NB4 (cell line): ENCODE data around the gene PCNT.

Experiments used
- DNase-seq: peaks from one replicate; pipeline ENCODE4 v3.0.0; 2010; ENCODE audit warnings: low read depth
- H3K4me3 ChIP-seq: one replicate; pipeline ENCODE4 v1.5.1; 2011; ENCODE audit warnings: mild to moderate bottlenecking, low read depth, low read length, moderate library complexity
- CTCF ChIP-seq: IDR thresholded peaks from one replicate; pipeline ENCODE4 v1.5.1; 2012; ENCODE audit warnings: low read depth, low read length
- MAX ChIP-seq: IDR thresholded peaks from 2 replicates; pipeline ENCODE4 v1.6.1; 2011; ENCODE audit warnings: low read depth, low read length
- MYC ChIP-seq: IDR thresholded peaks from 2 replicates; pipeline ENCODE4 v1.6.1; 2011; ENCODE audit warnings: low read depth, low read length
- POLR2A ChIP-seq: IDR thresholded peaks from 2 replicates; pipeline ENCODE4 v1.6.1; 2011; ENCODE audit warnings: mild to moderate bottlenecking; ENCODE audit not compliant: insufficient read length; ENCODE audit errors: extremely low read depth

The PCNT gene

GRCh38 chr21:46294647-46295176, 29.2 kb upstream of the PCNT start:
- DNase-seq: peak; percentile 91
- TF ChIP-seq MYC (peak; percentile 58), POLR2A (peak; percentile 32), MAX (peak; percentile 62; the same call in 1 of the 2 replicates), CTCF (no peak)
- H3K4me3 ChIP-seq: peak overlapping the region; percentile 57

GRCh38 chr21:46295177-46295770, 28.7 kb upstream of the PCNT start:
- peak; percentile 90 for DNase-seq
- TF ChIP-seq MYC (peak; percentile 19; the same call in 1 of the 2 replicates), CTCF (no peak)
- peak overlapping the region; percentile 57 for H3K4me3 ChIP-seq

GRCh38 chr21:46295996-46296752, 27.8 kb upstream of the PCNT start:
- H3K4me3 ChIP-seq: peak overlapping the region; percentile 33
- peak; percentile 94 for DNase-seq
- TF ChIP-seq MYC (peak; percentile 97), CTCF (no peak), POLR2A (no peak), MAX (peak; percentile 99)

GRCh38 chr21:46297338-46298271, 26.4 kb upstream of the PCNT start:
- no peak overlapping the region for H3K4me3 ChIP-seq
- TF ChIP-seq MAX (no peak), POLR2A (no peak), CTCF (no peak), MYC (no peak)
- DNase-seq: no peak

GRCh38 chr21:46299167-46299566, 24.8 kb upstream of the PCNT start:
- no peak overlapping the region for H3K4me3 ChIP-seq
- no peak for TF ChIP-seq MYC
- TF ChIP-seq CTCF: no peak
- TF ChIP-seq MAX: no peak
- TF ChIP-seq POLR2A: no peak
- DNase-seq: no peak
